Lower leg skin (tissue), 4 donors: ENCODE results near the gene DDX10. TPM values are rescaled to one million over a fixed set of nuclear protein-coding genes. Genes with fewer than 3 reads are reported as not detected.

Experiments used
- DNase-seq, 2 donors: peaks; one replicate each; pipeline ENCODE4 v3.0.0-alpha.2; 2019; ENCODE audit warnings: low spot score in 2 of 2
- H3K4me3 ChIP-seq: fragments of 200-600 bp; sonication (generic); 2 replicates; pipeline ENCODE4 v1.5.1; 2017; ENCODE audit warnings: mild to moderate bottlenecking, low read depth; ENCODE audit not compliant: poor library complexity, severe bottlenecking
- POLR2A ChIP-seq, 2 donors: fragments of 450-650 bp; IDR thresholded peaks; one replicate each; pipeline ENCODE4 v1.6.1; 2016 to 2017; ENCODE audit warnings: antibody characterized with exemption in 2 of 2, mild to moderate bottlenecking in 1 of 2, moderate library complexity in 1 of 2
- WGBS, 2 donors: methylation state at CpG; one replicate each; pipeline ENCODE4 v1.1.5; 2018; 5-methylcytosine and 5-hydroxymethylcytosine counted together
- intact Hi-C: fragments of 100-400 bp; cut with DNase I; formaldehyde crosslinking; loops from one replicate; pipeline ENCODE4 v1.15.0; 2023; ENCODE audit warnings: low total_unique reads
- total RNA-seq, 4 donors: library from RNA; depleted of rRNA; stranded (reverse); fragments of >200 nt; gene quantifications; one replicate each; pipeline ENCODE4 v1.1.0, GENCODE V29; 2016
- TF ChIP-seq, protein P1 (sequence below), 3 donors: fragments of 450-650 bp; IDR thresholded peaks; one replicate each; pipeline ENCODE4 v1.5.1; 2016; ENCODE audit warnings: antibody characterized with exemption in 3 of 3, mild to moderate bottlenecking in 3 of 3, moderate library complexity in 2 of 3

The DDX10 gene
- total RNA-seq, 4 donors from 2014 or later = 18.4 to 33.5 (median 22.2) TPM

DNA sequence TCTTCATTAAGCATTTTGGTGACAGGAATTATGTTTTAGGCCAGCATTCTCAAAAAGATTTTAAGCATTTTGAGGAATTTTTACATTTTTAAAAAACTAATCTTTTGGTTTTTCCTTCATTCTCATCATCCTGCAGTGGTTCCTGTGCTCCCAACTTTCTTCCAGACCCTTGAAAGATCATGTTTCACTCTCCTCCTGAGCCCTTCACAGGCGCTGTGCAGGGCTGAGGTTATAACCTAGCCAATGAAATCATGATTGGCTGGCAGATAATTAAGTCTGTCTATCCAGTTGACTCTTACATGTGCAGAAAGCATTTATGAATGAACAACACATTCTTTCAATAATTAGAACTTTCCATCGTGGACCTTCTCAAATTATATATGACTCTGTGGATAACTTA is 226.3 kb downstream of the DDX10 start:
- TF ChIP-seq, protein P1, sequence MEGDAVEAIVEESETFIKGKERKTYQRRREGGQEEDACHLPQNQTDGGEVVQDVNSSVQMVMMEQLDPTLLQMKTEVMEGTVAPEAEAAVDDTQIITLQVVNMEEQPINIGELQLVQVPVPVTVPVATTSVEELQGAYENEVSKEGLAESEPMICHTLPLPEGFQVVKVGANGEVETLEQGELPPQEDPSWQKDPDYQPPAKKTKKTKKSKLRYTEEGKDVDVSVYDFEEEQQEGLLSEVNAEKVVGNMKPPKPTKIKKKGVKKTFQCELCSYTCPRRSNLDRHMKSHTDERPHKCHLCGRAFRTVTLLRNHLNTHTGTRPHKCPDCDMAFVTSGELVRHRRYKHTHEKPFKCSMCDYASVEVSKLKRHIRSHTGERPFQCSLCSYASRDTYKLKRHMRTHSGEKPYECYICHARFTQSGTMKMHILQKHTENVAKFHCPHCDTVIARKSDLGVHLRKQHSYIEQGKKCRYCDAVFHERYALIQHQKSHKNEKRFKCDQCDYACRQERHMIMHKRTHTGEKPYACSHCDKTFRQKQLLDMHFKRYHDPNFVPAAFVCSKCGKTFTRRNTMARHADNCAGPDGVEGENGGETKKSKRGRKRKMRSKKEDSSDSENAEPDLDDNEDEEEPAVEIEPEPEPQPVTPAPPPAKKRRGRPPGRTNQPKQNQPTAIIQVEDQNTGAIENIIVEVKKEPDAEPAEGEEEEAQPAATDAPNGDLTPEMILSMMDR (IDR thresholded peaks at IDR 0.05) = no peak
- TF ChIP-seq POLR2A (IDR thresholded peaks at IDR 0.05) = no peak
- 80 to 84% methylated on average over 2 of the region's 2 CpGs for WGBS, 2 donors
- intact Hi-C loops = no loop called here
- no peak for DNase-seq
- H3K4me3 ChIP-seq = no peak overlapping the region

GRCh38 chr11:108891909-108892511 is 227.1 kb downstream of the DDX10 start:
- DNase-seq = no peak
- H3K4me3 ChIP-seq = no peak overlapping the region
- TF ChIP-seq POLR2A (IDR thresholded peaks at IDR 0.05) = no peak
- TF ChIP-seq, protein P1 (IDR thresholded peaks at IDR 0.05) = no peak
- intact Hi-C loops = no loop called here
- 93 to 96% methylated on average over 7 of the region's 7 CpGs for WGBS, 2 donors

DNA sequence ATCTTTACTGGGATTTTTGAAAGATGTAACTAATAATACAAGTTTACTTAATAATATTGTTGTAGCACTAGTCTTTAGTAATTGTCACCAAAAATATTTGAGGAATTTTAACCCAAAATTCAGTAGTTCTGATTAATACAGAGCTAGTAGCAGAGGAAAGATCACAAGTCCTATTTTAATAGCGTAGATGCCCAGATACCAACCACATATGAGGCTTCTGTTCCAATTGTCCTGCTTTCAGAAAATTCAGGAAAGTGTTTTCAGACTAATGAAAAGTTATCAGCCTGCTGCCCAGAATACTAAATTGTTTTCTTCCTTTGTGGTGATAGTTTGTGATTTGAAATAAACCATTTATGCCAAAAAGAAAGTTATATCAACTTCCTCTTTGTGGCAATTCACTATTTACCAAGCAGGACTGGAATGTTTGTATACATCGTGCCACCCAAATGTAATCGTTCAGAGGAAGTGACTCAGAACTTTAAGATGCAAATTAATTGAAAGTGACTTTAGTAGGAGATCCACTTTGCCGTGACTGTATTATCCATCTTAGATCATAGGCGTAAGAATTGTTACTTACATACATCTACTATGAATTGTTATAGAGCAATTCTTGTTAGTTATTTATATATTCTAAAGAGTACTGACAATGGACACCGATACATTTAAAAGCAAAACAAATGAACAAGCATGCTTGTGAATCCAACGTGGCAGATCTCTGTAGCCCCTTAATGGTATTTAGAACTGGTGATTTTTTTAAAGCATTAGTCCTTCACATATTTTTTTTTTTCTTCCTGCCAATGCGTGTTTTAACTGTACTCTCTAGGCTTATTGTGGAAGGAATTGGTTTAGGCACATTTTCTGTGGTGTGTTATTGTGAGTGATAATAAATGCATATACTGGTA is 231.0 kb downstream of the DDX10 start:
- no peak overlapping the region for H3K4me3 ChIP-seq
- 49 to 54% methylated on average over 8 of the region's 8 CpGs for WGBS, 2 donors
- DNase-seq = no peak
- intact Hi-C loops = no loop called here
- TF ChIP-seq POLR2A (IDR thresholded peaks at IDR 0.05) = no peak
- TF ChIP-seq, protein P1 (IDR thresholded peaks at IDR 0.05) = no peak

GRCh38 chr11:108897071-108897481 is 232.2 kb downstream of the DDX10 start:
- 86 to 93% methylated on average over 1 of the region's 1 CpG for WGBS, 2 donors
- intact Hi-C loops = no loop called here
- no peak overlapping the region for H3K4me3 ChIP-seq
- no peak for DNase-seq
- no peak for TF ChIP-seq POLR2A (IDR thresholded peaks at IDR 0.05)
- TF ChIP-seq, protein P1 (IDR thresholded peaks at IDR 0.05) = no peak

- 96 to 98% methylated on average over 5 of the region's 5 CpGs for WGBS, 2 donors
- no peak for DNase-seq
- intact Hi-C loops = no loop called here
- TF ChIP-seq, protein P1 (IDR thresholded peaks at IDR 0.05) = no peak
- TF ChIP-seq POLR2A (IDR thresholded peaks at IDR 0.05) = no peak
- H3K4me3 ChIP-seq = no peak overlapping the region
These were observed 233.0 kb downstream of the DDX10 start for GRCh38 chr11:108897916-108898315.
